Measurements from ENCODE around the gene TBCB.
"Not testable (repeated sequence)": the region's sequence is repeated elsewhere in the genome, so short reads cannot be mapped to it uniquely, and the experiment has no call there.

The TBCB gene, protein sequence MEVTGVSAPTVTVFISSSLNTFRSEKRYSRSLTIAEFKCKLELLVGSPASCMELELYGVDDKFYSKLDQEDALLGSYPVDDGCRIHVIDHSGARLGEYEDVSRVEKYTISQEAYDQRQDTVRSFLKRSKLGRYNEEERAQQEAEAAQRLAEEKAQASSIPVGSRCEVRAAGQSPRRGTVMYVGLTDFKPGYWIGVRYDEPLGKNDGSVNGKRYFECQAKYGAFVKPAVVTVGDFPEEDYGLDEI

DNA sequence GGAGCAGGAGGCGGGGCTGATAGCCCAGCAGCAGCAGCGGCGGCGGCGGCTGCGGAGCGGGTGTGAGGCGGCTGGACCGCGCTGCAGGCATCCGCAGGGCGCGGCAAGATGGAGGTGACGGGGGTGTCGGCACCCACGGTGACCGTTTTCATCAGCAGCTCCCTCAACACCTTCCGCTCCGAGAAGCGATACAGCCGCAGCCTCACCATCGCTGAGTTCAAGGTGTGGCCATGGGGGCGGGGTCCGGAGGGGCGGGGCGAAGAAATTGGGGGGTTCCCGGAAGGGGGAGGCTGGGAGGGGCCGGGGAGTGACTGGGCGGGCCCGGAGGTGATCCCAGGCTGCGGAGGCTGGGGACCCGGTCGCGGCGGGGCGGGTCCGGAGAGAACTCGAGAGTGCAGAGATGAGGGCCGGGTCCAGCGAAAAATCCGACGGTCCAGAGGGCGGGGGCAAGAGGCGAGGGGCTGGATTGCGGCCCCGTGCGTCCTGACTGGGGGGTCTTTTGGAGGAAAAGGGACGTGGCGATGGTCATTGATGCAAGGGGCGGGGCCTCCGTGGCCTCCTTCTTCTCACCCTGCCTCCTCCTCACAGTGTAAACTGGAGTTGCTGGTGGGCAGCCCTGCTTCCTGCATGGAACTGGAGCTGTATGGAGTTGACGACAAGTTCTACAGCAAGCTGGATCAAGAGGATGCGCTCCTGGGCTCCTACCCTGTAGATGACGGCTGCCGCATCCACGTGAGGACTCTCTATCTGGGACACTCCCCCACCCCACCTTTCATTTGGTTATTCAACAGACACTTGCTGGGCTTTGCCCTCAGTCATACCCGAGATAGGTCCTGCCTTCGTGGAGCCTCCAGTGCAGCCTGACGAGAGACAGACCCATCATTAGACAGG, at the start of gene TBCB:
TBCB (plus strand) TSS at position 16 of the 891 bp plus-strand sequence; CDS start at position 109, 93 bp downstream.
- DNase-seq = no peak

- no peak for DNase-seq
Measured at GRCh38 chr19:36067681-36068080, 47.6 kb upstream of the TBCB start.

GRCh38 chr19:36068810-36069499, 46.3 kb upstream of the TBCB start:
- DNase-seq = not testable (repeated sequence)

GRCh38 chr19:36072081-36072480, 43.2 kb upstream of the TBCB start:
- no peak for DNase-seq

- DNase-seq = no peak
Measured at GRCh38 chr19:36073121-36073876, 42.0 kb upstream of the TBCB start.

- no peak for DNase-seq
Measured at GRCh38 chr19:36079389-36079945, 35.8 kb upstream of the TBCB start.

DNA sequence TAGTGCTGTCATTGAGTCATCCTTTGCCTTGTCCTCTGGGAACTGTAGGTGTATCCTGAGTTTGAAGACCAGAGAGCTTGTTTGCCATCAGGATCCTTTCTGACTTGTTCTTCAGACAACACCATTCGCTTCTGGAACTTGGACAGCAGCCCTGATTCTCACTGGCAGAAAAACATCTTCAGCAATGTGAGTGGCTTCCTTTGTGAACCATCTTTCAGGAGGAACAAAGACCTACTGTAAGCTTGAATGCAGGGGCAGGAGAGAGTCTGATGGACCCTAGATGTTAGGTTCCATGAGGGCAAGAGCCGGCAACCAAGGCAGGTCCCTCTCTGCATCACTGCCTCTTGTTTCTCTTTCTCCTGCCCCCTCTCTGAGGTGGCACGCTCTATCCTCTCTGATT, 33.9 kb upstream of the TBCB start:
- DNase-seq = no peak

GRCh38 chr19:36081894-36082293, 33.4 kb upstream of the TBCB start:
- DNase-seq = no peak

DNA sequence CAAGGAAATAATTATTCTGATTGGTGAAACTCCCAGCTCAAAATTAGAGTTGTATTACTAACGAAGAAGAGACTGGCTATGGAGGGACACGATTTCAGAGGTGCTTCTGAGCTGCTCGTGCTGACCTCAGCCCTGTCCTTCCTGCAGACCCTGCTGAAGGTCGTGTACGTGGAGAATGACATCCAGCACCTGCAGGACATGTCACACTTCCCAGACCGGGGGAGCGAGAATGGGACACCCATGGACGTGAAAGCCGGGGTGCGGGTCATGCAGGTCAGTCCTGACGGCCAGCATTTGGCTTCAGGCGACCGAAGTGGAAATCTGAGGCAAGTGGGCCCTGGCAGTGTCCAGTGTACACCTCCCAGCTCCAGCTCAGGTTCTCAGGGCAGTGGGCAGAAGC, 32.4 kb upstream of the TBCB start:
- no peak for DNase-seq

DNA sequence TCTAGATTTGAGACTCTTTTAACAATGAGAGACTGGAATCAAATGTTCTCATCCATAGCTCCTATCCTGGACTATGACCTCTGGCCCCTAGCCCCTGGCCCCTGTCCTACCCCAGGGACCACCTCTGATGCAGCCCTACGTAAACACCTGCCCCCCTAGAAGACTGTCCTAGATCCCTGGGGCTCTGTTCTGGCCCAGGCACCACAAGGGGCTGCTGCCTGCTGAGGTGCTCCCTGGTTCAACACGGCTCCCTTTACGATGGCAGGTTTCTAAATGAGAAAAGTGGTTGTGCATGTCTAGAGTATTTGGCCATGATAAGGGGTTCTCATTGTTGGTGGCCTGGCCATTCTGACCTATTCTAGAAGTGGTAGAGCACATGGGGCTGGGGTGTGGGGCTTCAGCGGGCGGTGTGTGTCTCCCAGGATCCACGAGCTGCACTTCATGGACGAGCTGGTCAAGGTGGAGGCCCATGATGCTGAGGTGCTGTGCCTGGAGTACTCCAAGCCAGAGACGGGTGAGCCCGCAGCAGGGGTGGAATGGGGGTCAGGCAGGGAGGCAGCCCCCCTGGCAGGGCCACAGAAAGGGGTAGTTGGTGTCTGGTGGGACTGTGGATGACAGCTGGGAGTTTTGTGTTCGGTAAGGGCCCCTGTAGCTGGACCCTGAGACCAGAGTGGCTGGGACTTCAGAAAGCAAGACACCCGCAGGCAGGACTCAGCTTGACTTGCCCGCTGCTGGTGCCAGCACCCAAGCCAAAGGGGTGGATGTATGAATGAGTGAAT, 30.8 kb upstream of the TBCB start:
- DNase-seq = no peak

DNA sequence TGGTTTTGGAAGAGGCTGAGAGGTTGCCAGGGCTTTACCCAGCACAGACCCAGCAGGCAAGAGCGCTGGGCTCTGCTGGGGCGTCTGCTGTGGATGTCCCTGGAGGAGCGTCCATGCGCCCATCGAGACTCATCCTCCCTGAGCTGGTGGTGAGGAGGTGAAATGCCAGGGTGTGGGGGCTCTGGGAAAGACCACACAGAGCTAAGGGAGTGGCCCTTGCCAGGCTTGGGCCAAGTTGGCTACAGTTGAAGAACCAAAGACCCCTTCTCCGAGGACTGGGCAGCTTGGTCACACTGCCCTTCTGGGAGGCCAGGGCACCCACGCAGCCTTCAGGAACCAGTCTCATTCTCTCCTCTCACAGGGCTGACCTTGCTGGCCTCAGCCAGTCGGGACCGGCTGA, 28.9 kb upstream of the TBCB start:
- no peak for DNase-seq

DNA sequence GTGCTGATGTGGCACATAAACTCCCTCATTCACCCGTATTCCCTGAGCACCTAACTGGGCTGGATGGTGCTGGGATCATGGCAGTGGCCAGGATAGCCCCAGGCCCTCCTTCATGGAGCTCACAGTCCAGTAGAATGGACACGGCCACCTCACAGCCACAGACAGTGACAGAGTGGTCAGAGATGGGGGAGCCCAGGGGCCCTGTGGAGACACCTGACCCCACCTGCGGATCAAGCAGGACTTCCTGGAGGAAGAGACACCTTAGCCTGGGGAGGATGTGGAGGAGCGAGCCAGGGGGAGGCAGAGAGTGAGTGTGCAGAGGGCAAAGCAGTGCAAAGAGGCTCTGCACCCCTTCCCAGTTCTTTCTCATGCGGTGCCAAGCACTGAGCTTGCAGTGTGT, 25.4 kb upstream of the TBCB start:
- no peak for DNase-seq

- DNase-seq = no peak
Measured at GRCh38 chr19:36090910-36091695, 24.2 kb upstream of the TBCB start.

GRCh38 chr19:36092566-36092965, 22.7 kb upstream of the TBCB start:
- no peak for DNase-seq

- no peak for DNase-seq
Measured at GRCh38 chr19:36093146-36093662, 22.1 kb upstream of the TBCB start.

- DNase-seq = no peak
Measured at GRCh38 chr19:36093687-36094086, 21.6 kb upstream of the TBCB start.

DNA sequence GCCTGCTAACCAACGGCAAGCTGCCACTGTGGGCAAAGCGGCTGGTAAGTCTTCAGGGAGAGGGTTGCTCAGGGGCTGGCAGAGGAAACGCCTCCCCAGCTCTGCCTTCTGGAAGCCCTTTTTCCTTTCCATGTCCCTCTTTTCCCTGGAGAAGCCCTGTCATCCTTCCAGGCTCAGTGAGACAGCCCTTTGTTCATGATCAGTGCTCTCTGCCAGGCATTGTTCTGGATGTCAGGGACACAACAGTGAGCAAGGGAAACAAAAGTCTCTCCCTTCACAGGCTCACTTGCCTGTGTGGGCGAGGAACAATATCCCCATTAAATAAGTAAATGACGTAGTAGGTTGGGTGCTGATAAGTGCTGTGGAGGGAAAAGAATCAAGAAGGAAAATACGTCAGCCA, 18.2 kb upstream of the TBCB start:
- DNase-seq = no peak

DNA sequence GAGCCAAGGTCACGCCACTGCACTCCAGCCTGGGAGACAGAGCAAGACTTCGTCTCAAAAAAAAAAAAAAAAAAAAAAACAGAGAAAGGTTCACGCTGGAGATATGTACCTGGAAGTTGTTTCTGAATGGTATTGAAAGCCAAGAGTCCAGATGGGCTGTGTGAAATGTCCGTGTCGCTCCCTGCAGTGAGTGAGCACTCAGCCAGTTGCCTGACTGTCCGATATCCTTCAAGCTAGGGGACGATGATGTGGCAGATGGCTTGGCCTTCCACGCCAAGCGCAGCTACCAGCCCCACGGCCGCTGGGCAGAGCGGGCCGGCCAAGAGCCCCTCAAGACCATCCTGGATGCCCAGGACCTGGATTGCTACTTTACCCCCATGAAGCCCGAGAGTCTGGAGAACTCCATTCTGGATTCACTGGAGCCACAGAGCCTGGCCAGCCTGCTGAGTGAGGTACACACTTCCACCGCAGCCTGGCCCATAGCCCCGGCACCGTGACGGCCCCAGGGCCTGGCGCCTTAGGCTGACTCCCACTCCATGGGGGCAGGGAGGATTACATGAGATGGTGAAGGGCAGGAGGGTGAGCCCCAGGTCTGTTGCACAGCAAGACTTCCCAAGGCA, 16.0 kb upstream of the TBCB start:
- no peak for DNase-seq

- DNase-seq = no peak
Measured at GRCh38 chr19:36100476-36100875, 14.8 kb upstream of the TBCB start.

All from MV-4-11 (cell line).